GM11168 (cell line): Measurements from ENCODE around the gene HNRNPA2B1.
"Not testable (repeated sequence)": the region's sequence is repeated elsewhere in the genome, so short reads cannot be mapped to it uniquely, and the experiment has no call there.

Source experiments
- in situ Hi-C: fragments of 300-500 bp; cut with MboI; formaldehyde crosslinking; loops from one replicate; pipeline ENCODE4 v1.12.0; 2022; ENCODE audit warnings: low sequenced_read_pairs; ENCODE audit not compliant: unreplicated experiment

Gene HNRNPA2B1

GRCh38 chr7:26151650-26151952, 48.9 kb downstream of the HNRNPA2B1 start:
- in situ Hi-C loops = no loop called here

GRCh38 chr7:26151096-26151495, 49.5 kb downstream of the HNRNPA2B1 start:
- in situ Hi-C loops = no loop called here

DNA sequence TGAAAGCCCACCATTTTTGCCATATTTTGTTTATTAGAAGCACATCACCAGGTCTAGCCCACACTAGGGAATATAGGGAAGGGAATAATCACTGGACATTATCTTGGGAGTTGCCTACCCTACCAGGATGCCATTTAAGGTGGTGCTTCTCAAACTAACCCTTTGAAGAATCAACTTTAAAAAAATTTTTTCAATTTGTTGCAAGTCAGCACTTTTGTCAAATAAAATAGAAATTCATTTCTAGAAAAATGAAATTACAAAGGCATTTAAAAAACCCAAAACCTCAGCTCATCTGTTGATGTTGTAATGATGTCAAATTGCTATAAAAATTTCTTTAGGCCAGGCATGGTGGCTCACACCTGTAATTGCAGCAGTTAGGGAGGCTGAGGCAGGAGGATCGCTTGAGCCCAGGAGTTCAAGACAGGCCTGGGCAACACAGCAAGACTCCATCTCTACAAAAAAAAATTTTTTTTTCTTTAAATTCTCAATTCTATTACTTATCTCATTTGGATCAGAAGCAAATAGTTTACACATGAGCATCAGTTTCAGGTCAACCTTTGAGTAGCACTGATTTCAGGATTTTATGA, 51.1 kb downstream of the HNRNPA2B1 start:
- in situ Hi-C loops = no loop called here

DNA sequence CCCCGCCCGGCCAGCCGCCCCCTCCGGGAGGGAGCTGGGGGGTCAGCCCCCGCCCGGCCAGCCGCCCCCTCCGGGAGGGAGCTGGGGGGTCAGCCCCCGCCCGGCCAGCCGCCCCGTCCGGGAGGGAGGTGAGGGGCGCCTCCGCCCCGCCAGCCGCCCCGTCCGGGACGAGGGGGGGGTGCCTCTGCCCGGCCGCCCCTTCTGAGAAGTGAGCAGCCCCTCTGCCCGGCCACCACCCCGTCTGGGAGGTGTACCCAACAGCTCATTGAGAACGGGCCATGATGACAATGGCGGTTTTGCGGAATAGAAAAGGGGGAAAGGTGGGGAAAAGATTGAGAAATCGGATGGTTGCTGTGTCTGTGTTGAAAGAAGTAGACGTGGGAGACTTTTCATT, 52.2 kb downstream of the HNRNPA2B1 start:
- in situ Hi-C loops = not testable (repeated sequence)

DNA sequence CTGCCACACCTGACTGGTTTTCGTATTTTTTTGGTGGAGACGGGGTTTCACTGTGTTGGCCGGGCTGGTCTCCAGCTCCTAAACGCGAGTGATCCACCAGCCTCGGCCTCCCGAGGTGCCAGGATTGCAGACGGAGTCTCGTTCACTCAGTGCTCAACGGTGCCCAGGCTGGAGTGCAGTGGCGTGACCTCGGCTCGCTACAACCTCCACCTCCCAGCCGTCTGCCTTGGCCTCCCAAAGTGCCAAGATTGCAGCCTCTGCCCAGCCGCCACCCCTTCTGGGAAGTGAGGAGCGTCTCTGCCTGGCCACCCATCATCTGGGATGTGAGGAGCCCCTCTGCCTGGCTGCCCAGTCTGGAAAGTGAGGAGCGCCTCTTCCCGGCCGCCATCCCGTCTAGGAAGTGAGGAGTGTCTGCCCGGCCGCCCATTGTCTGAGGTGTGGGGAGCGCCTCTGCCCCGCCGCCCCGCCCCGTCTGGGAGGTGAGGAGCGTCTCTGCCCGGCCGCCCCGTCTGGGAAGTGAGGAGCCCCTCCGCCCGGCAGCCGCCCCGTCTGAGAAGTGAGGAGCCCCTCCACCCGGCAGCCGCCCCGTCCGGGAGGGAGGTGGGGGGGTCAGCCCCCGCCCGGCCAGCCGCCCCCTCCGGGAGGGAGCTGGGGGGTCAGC, 52.8 kb downstream of the HNRNPA2B1 start:
- in situ Hi-C loops = not testable (repeated sequence)

GRCh38 chr7:26147030-26147429, 53.5 kb downstream of the HNRNPA2B1 start:
- in situ Hi-C loops = no loop called here

- in situ Hi-C loops = no loop called here
Measured at GRCh38 chr7:26145238-26145637, 55.3 kb downstream of the HNRNPA2B1 start.

DNA sequence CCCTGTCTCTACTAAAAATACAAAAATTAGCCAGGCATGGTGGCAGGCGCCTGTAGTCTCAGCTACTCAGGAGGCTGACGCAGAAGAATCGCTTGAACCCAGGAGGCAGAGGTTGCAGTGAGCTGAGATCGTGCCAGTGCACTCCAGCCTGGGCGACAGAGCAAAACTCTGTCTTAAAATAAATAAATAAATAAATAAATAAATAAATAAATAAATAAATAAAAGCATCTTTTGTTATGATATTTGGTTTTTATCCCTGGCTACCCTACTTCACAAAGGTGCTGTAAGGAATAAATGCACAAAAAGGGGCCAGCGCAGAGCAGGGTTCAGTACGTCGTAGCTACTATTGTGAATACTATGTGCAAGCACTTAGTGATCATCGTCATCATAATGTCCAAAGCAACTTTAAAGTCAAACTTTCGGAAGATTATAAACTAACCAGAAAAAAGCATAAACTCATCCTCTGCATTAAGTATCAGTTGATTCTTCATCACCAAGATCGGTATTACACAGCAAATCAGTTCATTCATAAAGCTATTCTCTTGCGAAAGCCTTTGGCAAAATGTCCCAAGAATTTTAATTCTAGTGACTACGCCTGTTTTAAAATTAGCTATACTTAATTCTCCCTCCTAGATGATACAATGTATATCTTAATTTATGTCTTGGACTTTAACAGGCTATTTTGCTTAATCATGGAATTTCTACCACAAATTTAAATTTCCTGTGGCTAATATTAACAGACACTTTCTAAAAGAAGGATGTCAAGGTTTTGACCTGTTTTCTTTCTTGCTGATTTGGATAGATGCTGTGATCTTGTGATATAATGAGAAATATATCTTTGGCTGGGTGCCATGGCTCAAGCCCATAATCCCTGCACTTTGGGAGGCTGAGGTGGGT, 56.1 kb downstream of the HNRNPA2B1 start:
- in situ Hi-C loops = no loop called here

- in situ Hi-C loops = no loop called here
Measured at GRCh38 chr7:26143298-26144048, 57.1 kb downstream of the HNRNPA2B1 start.

GRCh38 chr7:26141077-26141476, 59.5 kb downstream of the HNRNPA2B1 start:
- in situ Hi-C loops = no loop called here

DNA sequence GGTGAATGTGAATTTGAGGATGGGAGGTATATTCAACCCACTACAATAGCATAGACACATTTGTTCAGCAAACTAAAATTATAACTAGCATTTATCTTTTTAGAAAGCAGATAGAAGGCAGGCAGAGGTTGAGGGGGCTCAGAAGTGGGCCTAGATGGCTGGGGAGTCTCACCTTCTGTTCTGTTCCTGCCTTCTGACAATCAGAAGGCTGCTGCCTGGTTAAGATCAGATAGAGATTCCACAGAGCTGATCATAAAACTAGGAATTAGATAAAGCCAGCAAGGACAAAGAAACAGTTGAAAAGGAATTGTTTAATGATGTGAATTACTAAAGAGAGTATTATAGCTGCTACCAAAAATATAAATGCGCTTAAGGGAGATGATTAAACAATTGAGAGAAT, 60.2 kb downstream of the HNRNPA2B1 start:
- in situ Hi-C loops = no loop called here
